ENCODE data around the gene TFR2.

The TFR2 gene

DNA sequence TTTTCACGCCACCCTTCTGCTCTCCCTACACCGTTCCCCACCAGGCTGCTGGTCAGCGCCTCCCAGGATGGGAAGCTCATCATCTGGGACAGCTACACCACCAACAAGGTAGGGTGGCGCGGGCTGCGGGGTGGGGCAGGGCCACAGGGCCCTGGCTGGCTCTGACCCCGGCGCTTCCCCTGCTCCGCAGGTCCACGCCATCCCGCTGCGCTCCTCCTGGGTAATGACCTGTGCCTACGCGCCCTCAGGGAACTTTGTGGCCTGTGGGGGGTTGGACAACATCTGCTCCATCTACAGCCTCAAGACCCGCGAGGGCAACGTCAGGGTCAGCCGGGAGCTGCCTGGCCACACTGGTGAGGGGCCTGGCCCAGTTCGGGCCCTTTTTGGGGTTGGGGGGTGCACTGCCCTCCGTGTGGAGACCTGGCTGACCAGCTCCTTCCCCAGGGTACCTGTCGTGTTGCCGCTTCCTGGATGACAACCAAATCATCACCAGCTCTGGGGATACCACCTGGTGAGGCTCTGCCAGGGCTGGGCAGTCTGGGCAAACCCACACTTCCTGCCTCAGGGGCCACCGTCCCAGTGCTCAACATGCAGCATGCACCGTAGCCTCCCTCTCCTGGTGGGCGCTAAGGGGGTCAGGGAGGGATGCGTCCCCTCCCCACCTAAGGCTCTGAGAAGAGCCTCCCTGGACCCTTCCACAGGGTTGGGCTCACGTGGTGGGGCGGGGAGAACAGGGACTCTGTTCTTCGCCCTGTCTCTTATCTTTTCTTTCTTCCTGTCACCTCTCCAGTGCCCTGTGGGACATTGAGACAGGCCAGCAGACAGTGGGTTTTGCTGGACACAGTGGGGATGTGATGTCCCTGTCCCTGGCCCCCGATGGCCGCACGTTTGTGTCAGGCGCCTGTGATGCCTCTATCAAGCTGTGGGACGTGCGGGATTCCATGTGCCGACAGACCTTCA, 36.2 kb upstream of the TFR2 start:
- peaks cover 59% of the 10 kb centered on the region for H3K36me3 ChIP-seq (ENCODE audit: insufficient read depth, insufficient read length, low read length)

DNA sequence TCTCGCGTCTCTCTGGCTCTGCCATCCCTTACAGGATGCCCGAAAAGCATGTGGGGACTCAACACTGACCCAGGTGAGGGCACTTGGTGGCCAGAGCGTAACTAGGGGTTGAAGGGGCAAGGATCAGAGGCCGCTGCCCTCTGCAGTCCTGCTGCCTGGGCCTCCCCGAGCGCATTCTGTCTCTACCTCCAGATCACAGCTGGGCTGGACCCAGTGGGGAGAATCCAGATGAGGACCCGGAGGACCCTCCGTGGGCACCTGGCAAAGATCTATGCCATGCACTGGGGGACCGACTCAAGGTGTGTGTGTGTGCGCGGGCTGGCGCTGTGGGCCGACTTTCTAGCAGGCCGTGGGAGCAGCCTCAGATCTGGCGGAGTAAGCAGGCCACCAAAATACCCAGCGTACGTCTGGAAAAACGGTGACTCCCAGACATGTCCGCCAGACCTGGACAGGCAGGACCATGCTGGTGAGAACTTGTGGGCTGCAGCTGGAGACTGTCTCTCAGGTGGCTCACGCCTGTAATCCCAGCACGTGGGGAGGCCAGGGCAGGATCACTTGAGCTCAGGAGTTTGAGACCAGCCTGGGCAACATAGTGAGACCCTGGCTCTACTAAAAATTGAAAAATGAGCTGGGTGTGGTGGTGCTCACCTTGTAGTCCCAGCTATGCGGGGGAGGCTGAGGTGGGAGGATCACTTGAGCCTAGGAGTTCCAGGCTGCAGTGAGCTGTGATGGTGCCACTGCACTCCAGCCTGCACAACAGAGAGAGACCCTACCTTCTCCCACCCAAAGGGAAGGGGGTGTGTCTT, 35.4 kb upstream of the TFR2 start:
- Histone ChIP-seq H3K9ac (ENCODE audit: insufficient read length, low read depth) (peak overlapping the region; percentile 50), H3K4me3 (ENCODE audit: insufficient read length, low read depth) (peak overlapping the region; percentile 2), H3K27me3 (ENCODE audit: insufficient read depth, insufficient read length) (peaks cover 2% of the 10 kb centered on the region), H3K4me1 (ENCODE audit: insufficient read depth, insufficient read length) (peaks cover 18% of the 10 kb centered on the region), H3K36me3 (ENCODE audit: insufficient read depth, insufficient read length, low read length) (peaks cover 50% of the 10 kb centered on the region), H3K9me3 (ENCODE audit: insufficient read depth, low read length) (no peaks in the 10 kb centered on the region)
- DNase-seq (ENCODE audit: low read depth, low spot score): no peak
- TF ChIP-seq ZNF274 (IDR thresholded peaks at IDR 0.05; ENCODE audit: low read depth, low read length): no peak
- TF ChIP-seq SUZ12 (IDR thresholded peaks at IDR 0.05; ENCODE audit: extremely low read depth, insufficient read depth, insufficient read length): no peak
- TF ChIP-seq YY1 (IDR thresholded peaks at IDR 0.05; ENCODE audit: insufficient read depth, insufficient read length): no peak

More for the DNA sequence above, 36.2 kb upstream of the TFR2 start:
- Histone ChIP-seq H3K9ac (ENCODE audit: insufficient read length, low read depth) (no peak overlapping the region), H3K27me3 (ENCODE audit: insufficient read depth, insufficient read length) (no peaks in the 10 kb centered on the region), H3K4me1 (ENCODE audit: insufficient read depth, insufficient read length) (peaks cover 23% of the 10 kb centered on the region), H3K4me3 (ENCODE audit: insufficient read length, low read depth) (no peak overlapping the region), H3K9me3 (ENCODE audit: insufficient read depth, low read length) (no peaks in the 10 kb centered on the region)
- no peak for TF ChIP-seq SUZ12 (IDR thresholded peaks at IDR 0.05; ENCODE audit: extremely low read depth, insufficient read depth, insufficient read length)
- no peak for TF ChIP-seq YY1 (IDR thresholded peaks at IDR 0.05; ENCODE audit: insufficient read depth, insufficient read length)
- TF ChIP-seq ZNF274 (IDR thresholded peaks at IDR 0.05; ENCODE audit: low read depth, low read length): no peak
- no peak for DNase-seq (ENCODE audit: low read depth, low spot score)

DNA sequence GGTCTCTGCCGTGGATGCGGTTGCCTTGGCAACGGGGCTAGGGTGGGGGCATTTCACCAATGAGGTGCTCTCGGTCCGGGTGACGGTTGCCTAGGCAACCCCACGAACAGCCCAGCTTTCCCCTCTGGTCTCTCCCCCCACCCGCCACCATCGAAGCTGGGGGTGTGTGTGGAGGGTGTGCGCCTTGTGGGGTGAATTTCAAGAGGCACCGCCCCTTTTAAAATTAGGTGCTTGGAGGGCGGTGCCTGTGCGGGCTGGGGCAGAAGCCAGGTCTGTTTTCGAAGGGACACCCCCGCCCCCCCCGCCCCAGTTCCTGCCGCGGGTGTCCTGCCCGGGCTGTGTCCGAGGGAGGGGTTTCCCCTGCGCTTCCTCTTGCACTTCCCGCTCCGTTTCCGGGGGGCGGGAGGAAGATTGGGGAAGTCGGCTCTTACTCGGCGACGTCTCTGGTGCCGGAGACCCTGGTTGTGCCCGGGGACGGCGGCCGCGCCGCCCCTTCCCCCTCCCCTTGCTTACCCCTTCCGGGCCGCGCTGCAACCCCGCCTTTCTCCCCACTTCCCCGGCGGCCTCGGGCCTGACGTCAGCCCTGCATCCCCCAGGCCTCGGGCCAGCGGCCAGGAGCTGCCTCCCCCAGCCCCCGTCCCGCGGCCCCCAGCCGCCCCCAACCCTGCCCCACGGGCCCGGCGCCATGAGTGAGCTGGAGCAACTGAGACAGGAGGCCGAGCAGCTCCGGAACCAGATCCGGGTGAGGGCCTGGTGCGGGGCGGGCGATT, 34.4 kb upstream of the TFR2 start:
- Histone ChIP-seq H3K27me3 (ENCODE audit: insufficient read depth, insufficient read length) (peaks cover 2% of the 10 kb centered on the region), H3K4me3 (ENCODE audit: insufficient read length, low read depth) (peak overlapping the region; percentile 42), H3K36me3 (ENCODE audit: insufficient read depth, insufficient read length, low read length) (peaks cover 41% of the 10 kb centered on the region), H3K9ac (ENCODE audit: insufficient read length, low read depth) (peak overlapping the region; percentile 50), H3K4me1 (ENCODE audit: insufficient read depth, insufficient read length) (peaks cover 13% of the 10 kb centered on the region), H3K9me3 (ENCODE audit: insufficient read depth, low read length) (no peaks in the 10 kb centered on the region)
- no peak for DNase-seq (ENCODE audit: low read depth, low spot score)
- TF ChIP-seq ZNF274 (IDR thresholded peaks at IDR 0.05; ENCODE audit: low read depth, low read length) (no peak), SUZ12 (IDR thresholded peaks at IDR 0.05; ENCODE audit: extremely low read depth, insufficient read depth, insufficient read length) (no peak), YY1 (IDR thresholded peaks at IDR 0.05; ENCODE audit: insufficient read depth, insufficient read length) (no peak)

DNA sequence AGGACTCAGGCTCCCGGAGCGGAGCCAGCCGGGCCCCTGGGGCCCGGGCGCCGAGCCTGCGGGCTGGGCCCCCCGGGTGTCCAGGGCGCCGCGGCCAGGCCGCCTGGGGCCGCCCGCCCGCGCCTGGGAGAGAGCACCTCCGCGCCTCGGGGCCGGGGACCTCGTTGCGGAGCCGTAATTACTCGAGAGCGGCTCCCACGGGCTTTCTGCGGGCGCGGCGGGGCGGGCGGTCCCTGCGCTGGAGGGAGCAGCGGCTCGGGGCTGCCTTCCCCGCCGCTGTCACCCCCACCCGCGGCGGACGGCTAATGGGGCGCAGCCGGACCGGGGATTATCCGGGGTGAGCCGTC, 33.7 kb upstream of the TFR2 start:
- no peak for TF ChIP-seq SUZ12 (IDR thresholded peaks at IDR 0.05; ENCODE audit: extremely low read depth, insufficient read depth, insufficient read length)
- no peak for TF ChIP-seq ZNF274 (IDR thresholded peaks at IDR 0.05; ENCODE audit: low read depth, low read length)
- TF ChIP-seq YY1 (IDR thresholded peaks at IDR 0.05; ENCODE audit: insufficient read depth, insufficient read length): no peak
- Histone ChIP-seq H3K9me3 (ENCODE audit: insufficient read depth, low read length) (no peaks in the 10 kb centered on the region), H3K4me3 (ENCODE audit: insufficient read length, low read depth) (peak overlapping the region; percentile 79), H3K36me3 (ENCODE audit: insufficient read depth, insufficient read length, low read length) (peaks cover 34% of the 10 kb centered on the region), H3K27me3 (ENCODE audit: insufficient read depth, insufficient read length) (peaks cover 2% of the 10 kb centered on the region), H3K9ac (ENCODE audit: insufficient read length, low read depth) (peak overlapping the region; percentile 83), H3K4me1 (ENCODE audit: insufficient read depth, insufficient read length) (peaks cover 9% of the 10 kb centered on the region)
- no peak for DNase-seq (ENCODE audit: low read depth, low spot score)

DNA sequence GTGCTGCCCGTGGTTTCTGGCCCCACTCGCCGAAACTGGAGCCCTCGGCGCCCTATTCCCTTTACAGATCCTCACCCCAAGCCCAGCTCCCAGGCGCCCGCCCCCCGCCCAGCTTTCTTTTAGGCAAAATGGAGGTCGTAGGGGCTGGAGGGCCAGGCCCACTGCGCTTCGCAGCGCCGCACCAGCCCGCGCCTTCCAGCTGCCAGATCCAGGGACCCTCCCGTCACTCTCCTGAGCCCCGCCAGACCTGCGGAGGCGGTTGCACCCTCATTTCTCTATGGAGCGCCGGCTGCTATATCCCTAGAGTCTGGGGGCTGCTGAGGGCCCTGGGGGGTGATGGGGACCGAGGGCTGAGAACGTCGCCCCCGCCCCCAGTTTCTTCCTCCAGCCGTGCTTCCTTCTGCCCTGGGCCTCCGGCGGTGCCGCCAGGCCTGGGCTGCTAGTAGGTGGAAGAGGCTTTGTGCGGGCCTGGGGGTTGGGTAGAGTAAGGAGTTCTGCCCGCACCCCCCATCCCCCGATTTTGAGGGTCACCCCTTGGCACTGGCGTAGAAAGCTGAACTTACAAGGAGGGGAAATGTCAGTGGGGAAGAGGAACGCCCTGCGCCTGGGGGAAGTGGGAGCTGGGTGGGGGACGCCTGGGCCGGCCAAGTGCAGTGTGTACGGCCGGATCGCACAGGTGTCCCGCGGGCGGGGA, 33.2 kb upstream of the TFR2 start:
- peaks cover 31% of the 10 kb centered on the region for H3K36me3 ChIP-seq (ENCODE audit: insufficient read depth, insufficient read length, low read length)
- peaks cover 2% of the 10 kb centered on the region for H3K27me3 ChIP-seq (ENCODE audit: insufficient read depth, insufficient read length)
- peak overlapping the region; percentile 79 for H3K4me3 ChIP-seq (ENCODE audit: insufficient read length, low read depth)
- H3K9ac ChIP-seq (ENCODE audit: insufficient read length, low read depth): peak overlapping the region; percentile 83
- no peak for TF ChIP-seq SUZ12 (IDR thresholded peaks at IDR 0.05; ENCODE audit: extremely low read depth, insufficient read depth, insufficient read length)
- no peak for TF ChIP-seq YY1 (IDR thresholded peaks at IDR 0.05; ENCODE audit: insufficient read depth, insufficient read length)
- TF ChIP-seq ZNF274 (IDR thresholded peaks at IDR 0.05; ENCODE audit: low read depth, low read length): no peak
- no peak for DNase-seq (ENCODE audit: low read depth, low spot score)
- peaks cover 9% of the 10 kb centered on the region for H3K4me1 ChIP-seq (ENCODE audit: insufficient read depth, insufficient read length)
- H3K9me3 ChIP-seq (ENCODE audit: insufficient read depth, low read length): no peaks in the 10 kb centered on the region

DNA sequence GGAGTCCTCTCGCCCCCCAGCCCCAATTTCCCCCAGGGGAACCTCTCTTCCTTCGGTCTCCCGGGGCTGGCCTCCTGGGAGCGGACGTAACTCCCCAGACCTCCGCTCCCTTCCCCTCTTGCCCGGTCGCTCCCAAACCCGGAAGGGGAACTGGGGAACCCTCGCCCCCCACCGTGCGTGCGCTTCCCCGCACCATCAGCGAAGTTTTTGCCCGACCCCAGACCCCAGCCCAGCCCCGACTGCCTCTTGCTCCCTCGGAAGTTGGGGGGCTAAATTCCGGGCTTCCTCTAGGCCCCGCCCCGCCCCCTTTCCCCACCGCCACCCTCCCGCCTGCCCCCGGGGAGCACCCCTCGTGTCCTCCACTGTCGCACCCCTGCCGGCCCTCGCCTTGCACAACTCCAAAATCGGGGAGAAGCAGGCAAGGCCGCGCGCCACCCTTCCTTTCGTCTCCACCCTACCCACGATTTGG, 32.6 kb upstream of the TFR2 start:
- TF ChIP-seq SUZ12 (IDR thresholded peaks at IDR 0.05; ENCODE audit: extremely low read depth, insufficient read depth, insufficient read length) (no peak), YY1 (IDR thresholded peaks at IDR 0.05; ENCODE audit: insufficient read depth, insufficient read length) (no peak), ZNF274 (IDR thresholded peaks at IDR 0.05; ENCODE audit: low read depth, low read length) (no peak)

More for the DNA sequence above, 32.6 kb upstream of the TFR2 start:
- Histone ChIP-seq H3K27me3 (ENCODE audit: insufficient read depth, insufficient read length) (peaks cover 2% of the 10 kb centered on the region), H3K9ac (ENCODE audit: insufficient read length, low read depth) (peak overlapping the region; percentile 83), H3K9me3 (ENCODE audit: insufficient read depth, low read length) (no peaks in the 10 kb centered on the region), H3K4me3 (ENCODE audit: insufficient read length, low read depth) (peak overlapping the region; percentile 79), H3K36me3 (ENCODE audit: insufficient read depth, insufficient read length, low read length) (peaks cover 26% of the 10 kb centered on the region), H3K4me1 (ENCODE audit: insufficient read depth, insufficient read length) (peaks cover 9% of the 10 kb centered on the region)
- no peak for DNase-seq (ENCODE audit: low read depth, low spot score)
